ENCODE results near the gene LDLRAD2. TPM values are rescaled to one million over a fixed set of nuclear protein-coding genes. Genes with fewer than 3 reads are reported as not detected.
"Not testable (repeated sequence)": the region's sequence is repeated elsewhere in the genome, so short reads cannot be mapped to it uniquely, and the experiment has no call there.

Gene LDLRAD2
- total RNA-seq, 1 donor from 2014 or later = 0.32 TPM

- Histone ChIP-seq H3K36me3 (no peaks in the 10 kb centered on the region), H3K9me3 (no peaks in the 10 kb centered on the region), H3K4me3 (no peak overlapping the region), H3K27ac (no peak overlapping the region), H3K27me3 (ENCODE audit: low read depth) (no peaks in the 10 kb centered on the region), H3K4me1 (peaks cover 33% of the 10 kb centered on the region)
- DNase-seq (no peak), ATAC-seq (no peak)
- TF ChIP-seq CTCF (IDR thresholded peaks at IDR 0.05) = no peak
- intact Hi-C loops (cut with DNase I) = no loop called here
Measured at GRCh38 chr1:21775985-21776562, 36.0 kb upstream of the LDLRAD2 start.

GRCh38 chr1:21776925-21777324 lies 35.1 kb upstream of the LDLRAD2 start:
- H3K4me1 ChIP-seq = peaks cover 41% of the 10 kb centered on the region
- H3K9me3 ChIP-seq; H3K36me3 ChIP-seq; DNase-seq; H3K27me3 ChIP-seq (ENCODE audit: low read depth); ATAC-seq; H3K4me3 ChIP-seq; intact Hi-C loops (cut with DNase I); H3K27ac ChIP-seq: not testable (repeated sequence)

GRCh38 chr1:21778405-21778727 lies 33.7 kb upstream of the LDLRAD2 start:
- Histone ChIP-seq H3K9me3 (no peaks in the 10 kb centered on the region), H3K27ac (no peak overlapping the region), H3K27me3 (ENCODE audit: low read depth) (no peaks in the 10 kb centered on the region), H3K36me3 (no peaks in the 10 kb centered on the region), H3K4me1 (peaks cover 37% of the 10 kb centered on the region), H3K4me3 (no peak overlapping the region)
- DNase-seq (no peak), ATAC-seq (no peak)
- intact Hi-C loops (cut with DNase I) = no loop called here
- no peak for TF ChIP-seq CTCF (IDR thresholded peaks at IDR 0.05)

GRCh38 chr1:21779613-21780521 lies 32.2 kb upstream of the LDLRAD2 start:
- Histone ChIP-seq H3K9me3 (no peaks in the 10 kb centered on the region), H3K27me3 (ENCODE audit: low read depth) (no peaks in the 10 kb centered on the region), H3K36me3 (no peaks in the 10 kb centered on the region), H3K4me1 (peaks cover 33% of the 10 kb centered on the region), H3K4me3 (no peak overlapping the region), H3K27ac (no peak overlapping the region)
- no peak for ATAC-seq
- intact Hi-C loops (cut with DNase I) = no loop called here
- no peak for TF ChIP-seq CTCF (IDR thresholded peaks at IDR 0.05)
- no peak for DNase-seq

- Histone ChIP-seq H3K4me1 (peaks cover 24% of the 10 kb centered on the region), H3K27me3 (ENCODE audit: low read depth) (no peaks in the 10 kb centered on the region), H3K9me3 (no peaks in the 10 kb centered on the region), H3K27ac (peak overlapping the region; percentile 98), H3K4me3 (peak overlapping the region; percentile 99), H3K36me3 (no peaks in the 10 kb centered on the region)
- intact Hi-C loops (cut with DNase I) = no loop called here
- no peak for TF ChIP-seq CTCF (IDR thresholded peaks at IDR 0.05)
- no peak for ATAC-seq
- no peak for DNase-seq
Measured at GRCh38 chr1:21781815-21782348, 30.2 kb upstream of the LDLRAD2 start.

- Histone ChIP-seq H3K9me3 (no peaks in the 10 kb centered on the region), H3K4me1 (peaks cover 24% of the 10 kb centered on the region), H3K27ac (peak overlapping the region; percentile 98), H3K36me3 (no peaks in the 10 kb centered on the region), H3K27me3 (ENCODE audit: low read depth) (no peaks in the 10 kb centered on the region), H3K4me3 (peak overlapping the region; percentile 99)
- DNase-seq = peak; percentile 70
- TF ChIP-seq CTCF (IDR thresholded peaks at IDR 0.05) = peak; percentile 14
- ATAC-seq = peak; percentile 48 to 65
- intact Hi-C loops (cut with DNase I) = no loop called here
Measured at GRCh38 chr1:21782349-21782867, 29.7 kb upstream of the LDLRAD2 start.

Measured in lower lobe of right lung (tissue), 2 donors.